Pancreas (tissue), 10 donors: ENCODE results near the gene AP1G1. TPM values are rescaled to one million over a fixed set of nuclear protein-coding genes. Genes with fewer than 3 reads are reported as not detected.
A peak's percentile ranks its signal among the peaks of the same experiment; 100 is the strongest.
"Not testable (repeated sequence)": the region's sequence is repeated elsewhere in the genome, so short reads cannot be mapped to it uniquely, and the experiment has no call there.

Experiments used
- ATAC-seq, 4 donors: fragments of 200-7000 bp; cut with Tn5 transposase; one replicate each; pipeline versions ENCODE4 v1.8.0 to v1.9.1; 2020; ENCODE audit warnings: mild to moderate bottlenecking in 4 of 4, moderate library complexity in 4 of 4
- DNase-seq, 6 donors: peaks; one replicate each; pipeline ENCODE4 v3.0.0-alpha.2; 2020
- FAIRE-seq: peaks from 2 replicates; lab custom pipeline; 2012; peaks lifted over from hg19 to GRCh38; lab: Jason Lieb, UNC
- H3K27ac ChIP-seq, 4 donors: fragments of 200-600 bp; sonication (generic); 1 replicate in 3 of 4; 2 replicates in 1 of 4; pipeline versions ENCODE4 v1.5.0 to v1.8.0; 2020
- H3K27me3 ChIP-seq, 4 donors: fragments of 200-600 bp; one replicate each; pipeline ENCODE4 v1.8.0; 2021
- H3K36me3 ChIP-seq, 3 donors: fragments of 200-600 bp; sonication (generic) in 1 of 3; one replicate each; pipeline versions ENCODE4 v1.5.0 to v1.8.0; 2020 to 2021
- H3K4me1 ChIP-seq, 3 donors: fragments of 200-600 bp; one replicate each; pipeline ENCODE4 v1.8.0; 2021
- H3K4me3 ChIP-seq, 4 donors: fragments of 200-600 bp; sonication (generic) in 2 of 4; one replicate each; pipeline versions ENCODE4 v1.5.0 to v1.8.0; 2020 to 2021
- H3K9me3 ChIP-seq, 4 donors: fragments of 200-600 bp; one replicate each; pipeline ENCODE4 v1.8.0; 2021
- WGBS, 2 donors: extraction: QIAGEN DNeasy Blood & Tissue Kit; methylation state at CpG; one replicate each; pipeline ENCODE4 v1.1.7; 2013; 5-methylcytosine and 5-hydroxymethylcytosine counted together
- intact Hi-C, 3 donors: fragments of 100-400 bp; cut with DNase I; formaldehyde crosslinking; loops; one replicate each; pipeline versions ENCODE4 v1.11.1 to v1.14.2; 2022
- polyA plus RNA-seq, 2 donors: library from polyadenylated mRNA; stranded (reverse); fragments of 200-250 nt; gene quantifications; one replicate each; pipeline ENCODE4 v1.2.3, GENCODE V29; 2013
- total RNA-seq, 6 donors: library from RNA; stranded (reverse); fragmentation: NEBNext Ultra II Directional in 4 of 6; extraction: Animal tissue kit (Norgen Biotek cat#: 25700) in 4 of 6; gene quantifications; one replicate each; pipeline versions ENCODE4 v1.2.1 to v1.2.4, GENCODE V29; 2021 to 2023
- TF ChIP-seq, protein P1 (sequence below), 4 donors: fragments of 200-600 bp; sonication (generic) in 3 of 4; IDR thresholded peaks; one replicate each; pipeline versions ENCODE4 v1.5.0 to v1.8.0; 2021; ENCODE audit warnings: antibody characterized with exemption in 4 of 4
- donor health status: healthy with polysubstance abuse.
- donor health status: DM: no; HTN: no; CAD: no; lungs with moderate emphysema.
- donor health status: DM: no; HTN: no; CAD: no.
- donor health status: control.
- donor health status: control.
- donor health status: Bipolar disorder and iron deficiency.
- donor health status: DM: yes; HTN: yes; CAD: no.
- donor health status: DM: no; HTN: no; CAD: no.
- donor health status: DM: no; HTN: no; CAD: no.
- donor health status: DM: yes; HTN: yes; CAD: no.

The AP1G1 gene
- total and polyA plus RNA-seq, 8 donors: 15.3 to 50.8 (median 34.5) TPM

DNA sequence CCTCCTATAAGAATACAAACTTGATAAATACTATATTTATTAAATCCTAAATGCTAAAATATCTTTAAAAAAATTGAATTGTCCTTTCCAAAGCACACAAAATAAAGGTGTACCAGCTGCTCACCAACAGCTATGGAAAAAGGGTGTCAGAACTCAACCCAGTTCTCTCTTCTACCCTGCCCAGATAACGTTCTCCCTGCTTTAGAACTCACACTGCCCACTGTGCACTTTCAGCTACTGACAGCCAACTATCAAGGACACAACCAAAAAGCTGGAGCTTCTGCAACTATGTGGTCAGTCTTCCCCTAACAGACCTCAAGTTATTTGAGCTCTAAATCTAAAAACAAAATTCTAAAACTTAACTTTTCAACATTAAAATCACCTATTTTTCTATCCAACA lies 13.7 kb downstream of the AP1G1 start:
- ATAC-seq (peak in 1 of 4 donors; percentile 35), DNase-seq (no peak), FAIRE-seq (no peak)
- H3K9me3 ChIP-seq: no peaks in the 10 kb centered on the region
- TF ChIP-seq, protein P1, sequence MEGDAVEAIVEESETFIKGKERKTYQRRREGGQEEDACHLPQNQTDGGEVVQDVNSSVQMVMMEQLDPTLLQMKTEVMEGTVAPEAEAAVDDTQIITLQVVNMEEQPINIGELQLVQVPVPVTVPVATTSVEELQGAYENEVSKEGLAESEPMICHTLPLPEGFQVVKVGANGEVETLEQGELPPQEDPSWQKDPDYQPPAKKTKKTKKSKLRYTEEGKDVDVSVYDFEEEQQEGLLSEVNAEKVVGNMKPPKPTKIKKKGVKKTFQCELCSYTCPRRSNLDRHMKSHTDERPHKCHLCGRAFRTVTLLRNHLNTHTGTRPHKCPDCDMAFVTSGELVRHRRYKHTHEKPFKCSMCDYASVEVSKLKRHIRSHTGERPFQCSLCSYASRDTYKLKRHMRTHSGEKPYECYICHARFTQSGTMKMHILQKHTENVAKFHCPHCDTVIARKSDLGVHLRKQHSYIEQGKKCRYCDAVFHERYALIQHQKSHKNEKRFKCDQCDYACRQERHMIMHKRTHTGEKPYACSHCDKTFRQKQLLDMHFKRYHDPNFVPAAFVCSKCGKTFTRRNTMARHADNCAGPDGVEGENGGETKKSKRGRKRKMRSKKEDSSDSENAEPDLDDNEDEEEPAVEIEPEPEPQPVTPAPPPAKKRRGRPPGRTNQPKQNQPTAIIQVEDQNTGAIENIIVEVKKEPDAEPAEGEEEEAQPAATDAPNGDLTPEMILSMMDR (IDR thresholded peaks at IDR 0.05): no peak
- peaks cover 0 to 6% (median 4%) of the 10 kb centered on the region in 3 donors for H3K4me1 ChIP-seq
- WGBS, 2 donors: 15 to 22% methylated on average over 1 of the region's 1 CpG
- intact Hi-C loops: no loop called here
- H3K27ac ChIP-seq: no peak overlapping the region
- H3K36me3 ChIP-seq: no peaks in the 10 kb centered on the region
- no peak overlapping the region for H3K4me3 ChIP-seq
- H3K27me3 ChIP-seq: no peaks in the 10 kb centered on the region

DNA sequence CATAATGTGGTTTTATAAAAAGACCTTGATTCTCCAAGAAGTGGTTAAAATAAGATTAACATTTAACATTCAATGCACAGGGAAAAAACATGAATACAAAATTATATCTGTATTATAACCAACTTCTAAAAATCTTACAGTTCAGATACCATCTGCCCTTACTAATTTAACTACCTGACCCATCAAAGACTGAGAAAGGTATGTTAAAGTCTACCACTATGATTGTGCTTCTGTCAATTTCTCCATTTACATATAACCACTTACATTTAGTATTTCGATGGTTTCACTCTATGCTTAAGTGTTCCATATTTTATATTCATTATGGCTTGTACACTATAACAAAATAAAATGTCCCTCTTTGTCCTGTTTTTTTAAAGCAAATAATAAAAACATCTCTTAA lies 14.6 kb downstream of the AP1G1 start:
- no peaks in the 10 kb centered on the region for H3K9me3 ChIP-seq
- ATAC-seq: no peak
- no peak overlapping the region for H3K4me3 ChIP-seq
- peaks cover 0 to 6% (median 4%) of the 10 kb centered on the region in 3 donors for H3K4me1 ChIP-seq
- intact Hi-C loops: no loop called here
- no peak for FAIRE-seq
- TF ChIP-seq, protein P1 (IDR thresholded peaks at IDR 0.05): no peak
- no peak for DNase-seq
- no peaks in the 10 kb centered on the region for H3K27me3 ChIP-seq
- WGBS, 2 donors: 88 to 91% methylated on average over 1 of the region's 1 CpG
- H3K36me3 ChIP-seq: no peaks in the 10 kb centered on the region
- H3K27ac ChIP-seq: no peak overlapping the region

DNA sequence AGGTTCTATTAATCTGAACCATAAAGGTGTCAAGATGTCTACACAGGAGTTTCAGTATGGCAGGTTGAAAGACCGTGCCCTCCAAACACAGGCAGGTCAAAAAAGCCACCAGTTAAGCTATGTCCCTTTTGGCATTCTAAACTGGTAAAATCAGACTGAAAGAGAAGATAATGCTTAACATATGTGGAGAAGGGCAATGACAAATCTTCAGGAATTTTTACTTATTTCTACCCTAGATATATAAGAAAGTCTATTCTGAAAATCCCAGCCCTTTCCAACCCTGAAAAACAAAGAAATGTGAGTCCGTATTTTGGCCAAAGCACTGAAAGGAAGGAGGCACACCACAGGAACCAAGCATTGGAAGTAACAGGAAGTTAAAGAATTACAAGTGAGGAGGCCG lies 16.5 kb downstream of the AP1G1 start:
- TF ChIP-seq, protein P1 (IDR thresholded peaks at IDR 0.05): no peak
- Histone ChIP-seq H3K4me1 (peaks cover 0 to 6% (median 4%) of the 10 kb centered on the region in 3 donors), H3K4me3 (no peak overlapping the region)

DNA sequence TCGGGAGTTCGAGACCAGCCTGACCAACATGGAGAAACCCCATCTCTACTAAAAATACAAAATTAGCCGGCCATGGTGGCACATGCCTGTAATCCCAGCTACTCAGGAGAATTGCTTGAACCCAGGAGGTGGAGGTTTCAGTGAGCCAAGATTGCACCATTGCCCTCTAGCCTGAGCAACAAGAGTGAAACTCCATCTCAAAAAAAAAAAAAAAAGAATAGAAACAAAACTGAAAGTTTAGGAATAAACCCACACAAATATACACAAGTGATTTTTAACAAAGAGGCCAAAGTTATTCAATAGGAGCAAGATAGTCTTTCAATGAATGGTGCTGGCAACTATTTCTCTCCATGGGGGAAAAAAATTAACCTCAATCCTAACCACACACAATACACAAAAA lies 18.3 kb downstream of the AP1G1 start:
- ATAC-seq, intact Hi-C loops, DNase-seq, H3K27me3 ChIP-seq, H3K4me3 ChIP-seq, H3K4me1 ChIP-seq, H3K27ac ChIP-seq, FAIRE-seq, H3K9me3 ChIP-seq: not testable (repeated sequence)
- H3K36me3 ChIP-seq: peaks cover 0 to 14% (median 0%) of the 10 kb centered on the region in 3 donors
- 91 to 94% methylated on average over 3 of the region's 3 CpGs for WGBS, 2 donors

More for the DNA sequence above, 16.5 kb downstream of the AP1G1 start:
- intact Hi-C loops: no loop called here
- DNase-seq (no peak), FAIRE-seq (no peak), ATAC-seq (no peak)
- H3K27ac ChIP-seq: no peak overlapping the region
- no peaks in the 10 kb centered on the region for H3K9me3 ChIP-seq
- 90 to 92% methylated on average over 3 of the region's 3 CpGs for WGBS, 2 donors
- peaks cover 0 to 5% (median 0%) of the 10 kb centered on the region in 3 donors for H3K36me3 ChIP-seq
- H3K27me3 ChIP-seq: no peaks in the 10 kb centered on the region

DNA sequence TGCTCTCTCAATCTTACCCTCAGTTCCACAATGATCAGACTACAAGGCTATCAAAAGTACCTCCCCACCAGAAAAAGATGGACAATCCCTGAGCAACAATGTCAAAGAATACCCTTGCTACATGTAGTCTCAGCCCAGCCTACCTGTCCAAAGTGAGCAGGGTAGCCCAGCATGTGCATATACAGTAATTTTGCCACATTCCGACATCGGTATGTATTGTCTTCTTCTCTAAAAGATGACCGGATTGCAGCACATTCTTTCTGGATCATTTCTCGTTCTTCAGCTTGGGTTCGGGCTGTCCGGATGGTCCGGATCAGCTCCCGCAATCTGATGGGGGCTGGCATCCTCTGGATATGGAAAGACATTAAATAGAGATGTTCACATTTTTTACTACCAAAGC lies 19.5 kb downstream of the AP1G1 start:
- intact Hi-C loops: no loop called here
- peaks cover 0 to 4% (median 0%) of the 10 kb centered on the region in 3 donors for H3K4me1 ChIP-seq
- no peak overlapping the region for H3K4me3 ChIP-seq
- H3K27ac ChIP-seq: no peak overlapping the region
- FAIRE-seq (no peak), DNase-seq (no peak), ATAC-seq (no peak)
- no peaks in the 10 kb centered on the region for H3K9me3 ChIP-seq
- TF ChIP-seq, protein P1 (IDR thresholded peaks at IDR 0.05): no peak
- H3K36me3 ChIP-seq: peaks cover 0 to 14% (median 0%) of the 10 kb centered on the region in 3 donors
- H3K27me3 ChIP-seq: no peaks in the 10 kb centered on the region
- 94 to 97% methylated on average over 8 of the region's 8 CpGs for WGBS, 2 donors
